HK-2 (cell line): ENCODE results near the gene GFRA4.

Source experiments
- DNase-seq: peaks from one replicate; pipeline ENCODE4 v3.0.0-alpha.2; 2018; ENCODE audit not compliant: unreplicated experiment

Gene GFRA4

GRCh38 chr20:3673221-3674070 is 10.2 kb upstream of the GFRA4 start:
- DNase-seq: no peak

- no peak for DNase-seq
These were observed 9.5 kb upstream of the GFRA4 start for GRCh38 chr20:3672547-3673171.

GRCh38 chr20:3671986-3672546 is 8.9 kb upstream of the GFRA4 start:
- DNase-seq: no peak

- no peak for DNase-seq
These were observed 7.7 kb upstream of the GFRA4 start for GRCh38 chr20:3670945-3671344.

- peak; percentile 36 for DNase-seq
These were observed 7.3 kb upstream of the GFRA4 start for GRCh38 chr20:3670511-3670910.

GRCh38 chr20:3669710-3670367 is 6.6 kb upstream of the GFRA4 start:
- DNase-seq: no peak

DNA sequence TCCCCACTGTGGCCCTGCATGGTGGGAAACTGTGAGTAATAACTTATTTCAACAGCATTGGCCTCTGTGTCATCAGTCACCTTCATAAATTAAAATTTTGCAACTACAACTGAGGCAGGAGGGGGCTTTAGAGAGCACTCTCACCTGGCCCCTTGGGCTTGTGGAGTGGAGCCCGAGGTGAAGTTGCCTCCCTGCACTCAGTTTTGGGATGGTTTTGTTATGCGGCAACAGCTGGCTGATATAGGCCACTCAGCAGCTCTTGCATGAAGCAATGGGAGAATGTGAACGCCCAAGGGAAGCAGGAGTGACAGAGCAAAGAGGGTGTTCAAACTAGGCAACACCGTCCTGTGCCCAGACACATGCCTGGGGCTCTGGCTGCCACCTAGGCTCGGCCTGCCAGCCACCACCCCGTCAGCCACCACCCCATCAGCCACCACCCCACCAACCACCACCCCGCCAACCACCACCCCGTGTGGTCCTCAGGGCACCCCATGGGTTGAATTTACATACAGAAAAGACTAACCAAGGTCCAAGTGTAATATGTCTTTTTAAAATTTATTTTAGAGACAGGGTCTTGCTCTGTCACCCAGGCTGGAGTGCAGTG is 4.3 kb upstream of the GFRA4 start:
- DNase-seq: no peak

GRCh38 chr20:3663858-3664257 is 659 bp upstream of the GFRA4 start:
- DNase-seq: no peak

GRCh38 chr20:3661814-3662665 is 1.2 kb downstream of the GFRA4 start:
- DNase-seq: no peak

DNA sequence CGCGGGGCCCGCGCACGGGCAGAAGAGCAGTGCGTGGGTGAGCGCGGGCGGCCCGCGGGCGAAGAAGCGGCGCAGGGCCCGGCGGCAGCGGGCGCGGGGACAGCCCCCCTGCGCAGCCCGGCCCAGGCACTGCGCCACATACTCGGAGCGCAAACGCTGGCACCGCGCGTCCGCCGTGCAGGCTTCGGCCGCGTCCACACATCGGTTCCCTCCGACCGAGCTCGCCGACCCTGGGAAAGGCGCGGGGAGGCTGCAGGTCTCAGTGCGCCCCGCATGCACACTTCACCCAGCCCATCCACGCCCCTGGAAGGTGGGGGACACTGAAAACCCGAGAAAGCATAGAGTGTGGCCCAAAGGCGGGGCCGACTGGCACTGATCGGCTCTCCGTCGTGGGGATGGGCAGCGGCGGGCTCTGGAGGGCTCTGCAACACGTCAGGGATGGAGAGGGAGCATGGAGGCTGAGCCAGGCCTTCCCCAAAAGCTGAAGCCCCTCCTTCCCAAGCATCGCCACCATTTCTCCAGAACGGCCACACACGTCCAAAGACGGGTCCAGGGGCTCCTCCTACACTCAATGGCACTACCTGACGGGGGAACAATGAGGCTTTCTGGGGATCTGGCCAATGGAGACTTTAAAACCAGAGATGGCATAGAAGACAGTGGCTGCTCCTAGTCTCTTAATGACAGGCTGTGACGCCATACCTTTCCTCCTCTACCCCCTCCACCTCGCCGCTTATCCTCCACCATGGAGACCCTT is 2.0 kb downstream of the GFRA4 start:
- no peak for DNase-seq

GRCh38 chr20:3660262-3661059 is 2.7 kb downstream of the GFRA4 start:
- DNase-seq: no peak

GRCh38 chr20:3659492-3660261 is 3.5 kb downstream of the GFRA4 start:
- no peak for DNase-seq

DNA sequence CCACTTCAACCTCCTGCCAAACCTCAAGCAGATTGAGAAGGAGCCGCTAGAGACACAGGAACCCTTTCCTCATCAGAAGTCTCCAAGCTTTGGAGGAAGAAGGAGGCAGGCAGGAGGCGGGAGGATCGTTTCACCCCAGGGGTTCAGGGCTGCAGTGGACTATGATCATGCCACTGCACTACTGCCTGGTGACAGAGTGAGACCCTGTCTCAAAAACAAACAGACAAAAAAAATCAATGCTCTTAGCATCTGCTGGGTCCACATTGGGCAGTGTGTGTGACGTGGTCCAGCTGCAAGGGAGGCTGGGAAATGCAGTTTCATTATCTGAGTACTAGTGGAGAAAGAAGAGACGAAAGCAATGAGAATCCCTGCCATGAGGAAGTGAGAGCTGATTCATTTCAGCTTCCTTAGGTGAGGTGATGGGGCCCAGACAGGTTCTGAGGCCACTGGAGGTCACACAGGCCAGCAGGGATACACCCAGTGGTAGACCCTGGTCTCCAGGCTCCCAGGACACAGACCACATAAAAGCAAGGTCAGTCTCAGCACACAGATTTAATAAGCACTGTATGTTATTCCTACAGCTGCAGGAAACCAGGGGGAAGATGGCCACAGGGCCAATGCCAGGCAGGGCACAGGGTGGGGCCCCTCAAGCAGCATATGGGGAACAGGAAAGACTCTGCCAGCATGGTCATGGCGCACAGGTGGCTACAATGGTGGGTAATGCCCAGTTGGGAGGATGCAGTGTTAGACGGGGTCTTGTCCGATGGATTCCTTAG is 4.3 kb downstream of the GFRA4 start:
- no peak for DNase-seq

- DNase-seq: no peak
These were observed 5.0 kb downstream of the GFRA4 start for GRCh38 chr20:3658019-3658715.

GRCh38 chr20:3655131-3655405 is 8.1 kb downstream of the GFRA4 start:
- no peak for DNase-seq

DNA sequence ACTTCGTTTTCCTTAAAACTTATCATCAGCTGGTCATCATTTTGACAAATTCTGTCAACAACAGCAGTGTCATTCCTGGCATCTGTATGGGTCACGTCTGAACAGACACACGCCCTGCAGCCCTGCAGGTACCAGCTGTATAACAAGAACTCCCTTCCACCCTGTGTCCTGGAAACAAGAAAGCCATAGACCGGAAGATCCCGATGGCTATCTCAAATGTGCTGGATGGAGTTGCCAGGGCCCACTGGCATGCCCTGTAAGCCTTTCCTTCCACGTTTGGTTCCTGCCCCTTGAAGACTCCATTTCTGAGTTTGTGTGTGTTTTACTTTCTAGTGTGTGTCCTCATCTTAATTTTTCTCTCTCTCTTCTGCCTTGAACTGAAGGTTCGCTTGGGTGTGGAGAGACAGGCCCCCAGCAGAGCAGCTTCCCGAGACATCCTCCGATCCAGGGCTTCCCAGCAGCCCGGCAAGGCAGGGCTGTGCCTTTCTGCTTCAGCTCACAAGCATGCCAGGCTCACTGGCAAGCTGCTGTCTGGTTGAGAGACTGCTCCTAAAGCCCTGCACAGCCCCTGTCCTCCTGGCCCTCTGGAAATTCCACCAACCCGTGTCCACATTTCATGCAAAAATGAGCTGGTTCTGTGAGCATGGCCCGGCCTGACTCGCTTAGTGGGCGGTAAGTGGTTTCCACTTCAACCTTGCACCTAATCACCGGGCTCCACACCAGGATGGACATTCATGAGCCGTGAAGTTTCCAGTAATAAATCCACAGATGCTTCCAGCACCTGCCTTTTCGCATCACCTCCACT is 8.7 kb downstream of the GFRA4 start:
- no peak for DNase-seq

GRCh38 chr20:3653921-3654320 is 9.3 kb downstream of the GFRA4 start:
- no peak for DNase-seq
